ENCODE measurements around the gene CXCL5. TPM values are rescaled to one million over a fixed set of nuclear protein-coding genes. Genes with fewer than 3 reads are reported as not detected.
A peak's percentile ranks its signal among the peaks of the same experiment; 100 is the strongest.

Gene CXCL5
- total RNA-seq, 1 experiment from 2014 or later = 2.7 TPM

- DNase-seq (ENCODE audit: low read depth) = no peak
- in situ Hi-C loops (cut with HindIII; ENCODE audit: low pct_unique_long_range_greater_than_20kb, low sequenced_read_pairs) = no loop called here
Observed at GRCh38 chr4:74018771-74019170, 20.3 kb upstream of the CXCL5 start.

GRCh38 chr4:74018116-74018515, 19.6 kb upstream of the CXCL5 start:
- DNase-seq (ENCODE audit: low read depth) = no peak
- in situ Hi-C loops (cut with HindIII; ENCODE audit: low pct_unique_long_range_greater_than_20kb, low sequenced_read_pairs) = no loop called here

GRCh38 chr4:74016068-74016467, 17.6 kb upstream of the CXCL5 start:
- DNase-seq (ENCODE audit: low read depth) = no peak
- in situ Hi-C loops (cut with HindIII; ENCODE audit: low pct_unique_long_range_greater_than_20kb, low sequenced_read_pairs) = no loop called here

- in situ Hi-C loops (cut with HindIII; ENCODE audit: low pct_unique_long_range_greater_than_20kb, low sequenced_read_pairs) = no loop called here
- DNase-seq (ENCODE audit: low read depth) = no peak
Observed at GRCh38 chr4:74015126-74015780, 16.8 kb upstream of the CXCL5 start.

GRCh38 chr4:74014332-74014731, 15.9 kb upstream of the CXCL5 start:
- DNase-seq (ENCODE audit: low read depth) = no peak
- in situ Hi-C loops (cut with HindIII; ENCODE audit: low pct_unique_long_range_greater_than_20kb, low sequenced_read_pairs) = no loop called here

- DNase-seq (ENCODE audit: low read depth) = no peak
- in situ Hi-C loops (cut with HindIII; ENCODE audit: low pct_unique_long_range_greater_than_20kb, low sequenced_read_pairs) = no loop called here
Observed at GRCh38 chr4:74013264-74013663, 14.8 kb upstream of the CXCL5 start.

GRCh38 chr4:74012130-74012529, 13.7 kb upstream of the CXCL5 start:
- in situ Hi-C loops (cut with HindIII; ENCODE audit: low pct_unique_long_range_greater_than_20kb, low sequenced_read_pairs) = no loop called here
- DNase-seq (ENCODE audit: low read depth) = no peak

- in situ Hi-C loops (cut with HindIII; ENCODE audit: low pct_unique_long_range_greater_than_20kb, low sequenced_read_pairs) = no loop called here
- no peak for DNase-seq (ENCODE audit: low read depth)
Observed at GRCh38 chr4:74009307-74009706, 10.8 kb upstream of the CXCL5 start.

GRCh38 chr4:74006009-74006476, 7.6 kb upstream of the CXCL5 start:
- peak; percentile 7 for DNase-seq (ENCODE audit: low read depth)
- in situ Hi-C loops (cut with HindIII; ENCODE audit: low pct_unique_long_range_greater_than_20kb, low sequenced_read_pairs) = no loop called here

GRCh38 chr4:74005528-74005927, 7.1 kb upstream of the CXCL5 start:
- in situ Hi-C loops (cut with HindIII; ENCODE audit: low pct_unique_long_range_greater_than_20kb, low sequenced_read_pairs) = no loop called here
- DNase-seq (ENCODE audit: low read depth) = peak; percentile 8

- no peak for DNase-seq (ENCODE audit: low read depth)
- in situ Hi-C loops (cut with HindIII; ENCODE audit: low pct_unique_long_range_greater_than_20kb, low sequenced_read_pairs) = no loop called here
Observed at GRCh38 chr4:74004668-74005067, 6.2 kb upstream of the CXCL5 start.

GRCh38 chr4:74000301-74000700, 1.8 kb upstream of the CXCL5 start:
- in situ Hi-C loops (cut with HindIII; ENCODE audit: low pct_unique_long_range_greater_than_20kb, low sequenced_read_pairs) = no loop called here
- no peak for DNase-seq (ENCODE audit: low read depth)

GRCh38 chr4:73992050-73992449, 6.4 kb downstream of the CXCL5 start:
- in situ Hi-C loops (cut with HindIII; ENCODE audit: low pct_unique_long_range_greater_than_20kb, low sequenced_read_pairs) = no loop called here

GRCh38 chr4:73991742-73992000, 6.8 kb downstream of the CXCL5 start:
- no peak for DNase-seq (ENCODE audit: low read depth)
- in situ Hi-C loops (cut with HindIII; ENCODE audit: low pct_unique_long_range_greater_than_20kb, low sequenced_read_pairs) = no loop called here

More at GRCh38 chr4:73992050-73992449, 6.4 kb downstream of the CXCL5 start:
- DNase-seq (ENCODE audit: low read depth) = no peak

- DNase-seq (ENCODE audit: low read depth) = no peak
- in situ Hi-C loops (cut with HindIII; ENCODE audit: low pct_unique_long_range_greater_than_20kb, low sequenced_read_pairs) = no loop called here
Observed at GRCh38 chr4:73990988-73991741, 7.3 kb downstream of the CXCL5 start.

- DNase-seq (ENCODE audit: low read depth) = no peak
- in situ Hi-C loops (cut with HindIII; ENCODE audit: low pct_unique_long_range_greater_than_20kb, low sequenced_read_pairs) = no loop called here
Observed at GRCh38 chr4:73989928-73990327, 8.5 kb downstream of the CXCL5 start.

- no peak for DNase-seq (ENCODE audit: low read depth)
- in situ Hi-C loops (cut with HindIII; ENCODE audit: low pct_unique_long_range_greater_than_20kb, low sequenced_read_pairs) = no loop called here
Observed at GRCh38 chr4:73989031-73989430, 9.4 kb downstream of the CXCL5 start.

- DNase-seq (ENCODE audit: low read depth) = no peak
- in situ Hi-C loops (cut with HindIII; ENCODE audit: low pct_unique_long_range_greater_than_20kb, low sequenced_read_pairs) = no loop called here
Observed at GRCh38 chr4:73988061-73988460, 10.4 kb downstream of the CXCL5 start, which contains the start of gene PPBP. Gene PPBP, minus strand, starts transcription at chr4:73988190. Its CDS starts 87 bp downstream, at chr4:73988103.

- no peak for DNase-seq (ENCODE audit: low read depth)
- in situ Hi-C loops (cut with HindIII; ENCODE audit: low pct_unique_long_range_greater_than_20kb, low sequenced_read_pairs) = no loop called here
Observed at GRCh38 chr4:73985528-73985852, 13.0 kb downstream of the CXCL5 start.

All from Caki2 (cell line).